HFFc6 (cell line): Measurements from ENCODE around the gene ODF2. TPM values are rescaled to one million over a fixed set of nuclear protein-coding genes. Genes with fewer than 3 reads are reported as not detected.

Experiments
- DNase-seq: peaks from one replicate; pipeline ENCODE4 v3.0.0-alpha.2; 2018
- H3K27ac Mint-ChIP-seq: 2 replicates; pipeline ENCODE4 v1.8.0; 2020; ENCODE audit warnings: mild to moderate bottlenecking, mixed read lengths
- H3K27me3 Mint-ChIP-seq: 2 replicates; pipeline ENCODE4 v1.8.0; 2021; ENCODE audit warnings: mild to moderate bottlenecking, moderate library complexity, mixed read lengths; ENCODE audit not compliant: insufficient read depth
- H3K36me3 Mint-ChIP-seq: 2 replicates; pipeline ENCODE4 v1.8.0; 2021; ENCODE audit warnings: low read depth, mixed read lengths
- H3K4me1 Mint-ChIP-seq: 2 replicates; pipeline ENCODE4 v1.8.0; 2020; ENCODE audit warnings: low read depth, mixed read lengths
- H3K4me3 Mint-ChIP-seq: 2 replicates; pipeline ENCODE4 v1.8.0; 2020; ENCODE audit warnings: mild to moderate bottlenecking, moderate library complexity, mixed read lengths
- H3K9me3 Mint-ChIP-seq: 2 replicates; pipeline ENCODE4 v1.8.0; 2020; ENCODE audit warnings: mild to moderate bottlenecking, mixed read lengths
- CTCF ChIP-seq: fragments of 200-600 bp; sonication (generic); IDR thresholded peaks from 2 replicates; pipeline ENCODE4 v1.5.0; 2021; ENCODE audit warnings: antibody characterized with exemption, mild to moderate bottlenecking
- total RNA-seq, 6 experiments: library from RNA; stranded (reverse); fragmentation: NEBNext Ultra II Directional; extraction: Animal tissue kit (Norgen Biotek cat#: 25700); gene quantifications; 2 replicates in 1 of 6; 3 replicates in 5 of 6; pipeline ENCODE4 v1.2.3, GENCODE V29; 2021

Gene ODF2
- total RNA-seq, 6 experiments from 2014 or later = 29.5 to 40.8 (median 36.9) TPM

- Mint-ChIP-seq H3K36me3 (peaks cover 27% of the 10 kb centered on the region), H3K27ac (no peak overlapping the region), H3K9me3 (no peaks in the 10 kb centered on the region), H3K27me3 (no peaks in the 10 kb centered on the region; the same call in 1 of the 2 replicates), H3K4me3 (no peak overlapping the region), H3K4me1 (peaks cover 17% of the 10 kb centered on the region)
- DNase-seq = no peak
- no peak for TF ChIP-seq CTCF
Observed at GRCh38 chr9:128459011-128459410, 3.2 kb downstream of the ODF2 start.

GRCh38 chr9:128469070-128469469 lies 13.3 kb downstream of the ODF2 start:
- Mint-ChIP-seq H3K27me3 (peaks cover 3% of the 10 kb centered on the region; the same call in 1 of the 2 replicates), H3K27ac (no peak overlapping the region), H3K4me3 (no peak overlapping the region), H3K4me1 (peaks cover 6% of the 10 kb centered on the region; the same call in 1 of the 2 replicates), H3K9me3 (no peaks in the 10 kb centered on the region), H3K36me3 (peaks cover 14% of the 10 kb centered on the region)
- TF ChIP-seq CTCF = no peak
- no peak for DNase-seq

GRCh38 chr9:128470560-128470959 lies 14.8 kb downstream of the ODF2 start:
- Mint-ChIP-seq H3K27me3 (peaks cover 3% of the 10 kb centered on the region), H3K4me1 (peaks cover 6% of the 10 kb centered on the region; the same call in 1 of the 2 replicates), H3K9me3 (no peaks in the 10 kb centered on the region), H3K27ac (no peak overlapping the region), H3K4me3 (no peak overlapping the region), H3K36me3 (peaks cover 22% of the 10 kb centered on the region)
- no peak for DNase-seq
- TF ChIP-seq CTCF = no peak

DNA sequence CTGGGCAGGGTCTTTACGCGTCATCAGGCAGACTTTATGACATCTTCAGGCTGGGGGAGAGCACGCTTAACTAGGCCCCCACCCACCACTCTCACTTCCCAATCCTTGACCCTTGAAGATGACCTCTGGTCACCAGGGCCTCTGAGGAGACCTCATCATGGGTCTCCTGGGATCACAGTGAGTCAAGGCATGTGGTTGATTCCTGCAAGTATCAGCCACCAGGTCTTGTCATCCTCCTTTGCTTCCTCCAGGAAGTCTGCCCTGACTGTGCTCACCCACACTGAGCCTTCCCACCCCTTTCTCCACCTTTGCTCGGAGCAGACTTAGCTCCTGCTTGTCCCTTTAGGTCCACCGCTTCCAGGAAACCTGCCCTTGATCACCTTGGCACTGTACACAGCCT lies 17.3 kb downstream of the ODF2 start:
- TF ChIP-seq CTCF = no peak
- DNase-seq = no peak
- H3K36me3 Mint-ChIP-seq = peaks cover 27% of the 10 kb centered on the region
- H3K4me1 Mint-ChIP-seq = peaks cover 6% of the 10 kb centered on the region; the same call in 1 of the 2 replicates
- no peak overlapping the region for H3K4me3 Mint-ChIP-seq
- no peak overlapping the region for H3K27ac Mint-ChIP-seq
- no peaks in the 10 kb centered on the region for H3K9me3 Mint-ChIP-seq
- peaks cover 3% of the 10 kb centered on the region for H3K27me3 Mint-ChIP-seq

DNA sequence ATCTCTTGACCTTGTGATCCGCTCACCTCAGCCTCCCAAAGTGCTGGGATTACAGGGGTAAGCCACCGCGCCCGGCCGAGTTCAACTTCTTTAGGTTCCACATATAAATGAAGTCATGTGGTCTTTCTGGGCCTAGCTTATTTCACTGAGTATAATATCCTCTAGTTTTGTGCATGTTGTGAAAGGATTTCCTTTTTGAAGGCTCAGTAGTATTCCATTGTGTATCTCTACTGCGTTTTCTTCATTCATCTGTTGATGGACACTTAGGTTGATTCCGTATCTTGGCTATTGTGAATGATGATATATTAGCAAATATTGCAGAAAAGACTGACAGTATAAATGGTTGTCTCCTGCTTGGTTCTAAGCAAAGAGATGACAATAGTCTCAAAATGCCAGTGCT lies 20.1 kb downstream of the ODF2 start:
- Mint-ChIP-seq H3K4me3 (no peak overlapping the region), H3K27ac (no peak overlapping the region), H3K4me1 (no peaks in the 10 kb centered on the region), H3K9me3 (no peaks in the 10 kb centered on the region), H3K27me3 (peaks cover 3% of the 10 kb centered on the region), H3K36me3 (peaks cover 26% of the 10 kb centered on the region)
- no peak for TF ChIP-seq CTCF
- DNase-seq = no peak

DNA sequence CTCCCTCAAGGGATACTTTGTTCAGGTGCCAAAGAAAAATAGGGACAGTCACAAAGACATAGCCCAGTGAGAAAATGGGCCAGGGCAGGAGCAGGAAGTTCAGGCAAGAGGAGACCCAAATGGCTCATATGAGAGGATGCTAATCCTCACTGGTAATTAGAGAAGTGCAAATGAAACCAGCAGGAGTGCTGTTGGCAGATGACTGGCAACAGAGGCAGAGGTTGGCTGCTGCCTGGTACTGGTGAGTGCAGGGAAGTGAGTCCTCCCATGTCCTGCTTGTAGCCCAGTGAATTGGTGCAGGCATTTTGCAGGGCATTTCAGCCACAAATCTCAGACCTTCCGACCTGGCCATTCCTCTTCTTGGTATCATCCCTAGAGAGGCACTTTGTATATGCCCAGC lies 23.5 kb downstream of the ODF2 start:
- no peak overlapping the region for H3K27ac Mint-ChIP-seq
- DNase-seq = no peak
- peaks cover 31% of the 10 kb centered on the region for H3K36me3 Mint-ChIP-seq
- H3K9me3 Mint-ChIP-seq = no peaks in the 10 kb centered on the region
- no peak for TF ChIP-seq CTCF
- no peaks in the 10 kb centered on the region for H3K4me1 Mint-ChIP-seq
- H3K27me3 Mint-ChIP-seq = no peaks in the 10 kb centered on the region; the same call in 1 of the 2 replicates
- H3K4me3 Mint-ChIP-seq = no peak overlapping the region
